NCI-H524 treated with DMSO at 0.1 percent for 48 hours (cell line): ENCODE measurements around the gene F2RL1.
"Not testable (repeated sequence)": the region's sequence is repeated elsewhere in the genome, so short reads cannot be mapped to it uniquely, and the experiment has no call there.

ENCODE experiments used
- DNase-seq: peaks from one replicate; lab custom pipeline; 2025; lab: John Stamatoyannopoulos, UW

F2RL1 gene, protein sequence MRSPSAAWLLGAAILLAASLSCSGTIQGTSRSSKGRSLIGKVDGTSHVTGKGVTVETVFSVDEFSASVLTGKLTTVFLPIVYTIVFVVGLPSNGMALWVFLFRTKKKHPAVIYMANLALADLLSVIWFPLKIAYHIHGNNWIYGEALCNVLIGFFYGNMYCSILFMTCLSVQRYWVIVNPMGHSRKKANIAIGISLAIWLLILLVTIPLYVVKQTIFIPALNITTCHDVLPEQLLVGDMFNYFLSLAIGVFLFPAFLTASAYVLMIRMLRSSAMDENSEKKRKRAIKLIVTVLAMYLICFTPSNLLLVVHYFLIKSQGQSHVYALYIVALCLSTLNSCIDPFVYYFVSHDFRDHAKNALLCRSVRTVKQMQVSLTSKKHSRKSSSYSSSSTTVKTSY

DNA sequence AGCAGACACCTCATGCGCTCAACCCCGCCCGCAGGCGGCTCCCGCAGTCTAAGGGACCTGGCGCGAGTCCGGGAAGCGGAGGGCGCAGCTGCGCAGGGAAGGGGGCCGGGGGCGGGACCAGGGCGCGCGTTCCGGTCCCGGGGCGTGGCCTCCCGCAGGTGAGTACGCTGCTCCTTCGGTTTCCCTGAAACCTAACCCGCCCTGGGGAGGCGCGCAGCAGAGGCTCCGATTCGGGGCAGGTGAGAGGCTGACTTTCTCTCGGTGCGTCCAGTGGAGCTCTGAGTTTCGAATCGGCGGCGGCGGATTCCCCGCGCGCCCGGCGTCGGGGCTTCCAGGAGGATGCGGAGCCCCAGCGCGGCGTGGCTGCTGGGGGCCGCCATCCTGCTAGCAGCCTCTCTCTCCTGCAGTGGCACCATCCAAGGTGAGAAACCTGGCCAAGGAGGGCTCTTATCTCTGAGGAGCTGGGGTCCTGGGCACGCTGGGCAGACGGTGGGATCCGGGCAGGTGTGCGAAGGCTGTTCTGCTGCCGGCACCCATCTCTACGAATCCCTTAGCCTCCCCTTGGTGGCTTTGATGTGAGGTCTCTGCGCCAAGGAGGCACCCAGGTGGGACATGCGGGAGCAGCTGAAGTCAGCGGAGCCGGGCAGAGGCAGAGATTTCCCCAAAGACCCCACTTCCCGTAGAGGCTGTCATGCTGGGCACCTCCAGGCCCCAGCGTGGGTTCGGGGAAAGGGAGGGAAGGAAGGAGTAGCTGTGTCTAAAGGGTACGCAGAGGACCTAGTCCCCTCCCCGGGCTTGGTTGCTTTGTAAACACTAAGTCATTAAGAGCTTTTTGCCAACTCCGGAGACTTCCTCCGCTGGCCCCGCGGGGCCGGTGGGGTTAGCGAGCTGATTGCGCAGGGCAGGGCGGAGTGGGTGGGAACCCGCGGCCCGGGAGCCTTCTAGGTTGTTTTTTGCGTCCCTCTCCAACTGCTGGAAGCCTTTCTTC lies at the start of gene F2RL1:
Gene F2RL1 (plus strand): TSS at position 187 of the 988 bp plus-strand sequence. CDS start 153 bp downstream, at position 340.
- DNase-seq: no peak

DNA sequence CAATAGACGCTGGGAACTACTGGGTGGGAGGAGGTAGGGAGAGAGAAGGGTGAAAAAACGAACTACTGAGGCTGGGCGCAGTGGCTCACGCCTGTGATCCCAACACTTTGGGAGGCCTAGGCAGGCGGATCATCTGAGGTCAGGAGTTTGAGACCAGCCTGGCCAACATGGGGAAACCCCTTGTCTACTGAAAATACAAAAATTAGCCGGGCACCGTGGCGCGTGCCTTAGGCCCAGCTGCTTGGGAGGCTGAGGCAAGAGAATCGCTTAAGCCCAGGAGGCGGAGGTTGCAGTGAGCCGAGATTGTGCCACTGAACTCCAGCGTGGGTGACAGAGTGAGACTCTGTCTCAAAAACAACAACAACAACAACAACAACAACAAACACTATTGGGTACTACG lies 47.8 kb upstream of the F2RL1 start:
- DNase-seq: not testable (repeated sequence)

- no peak for DNase-seq
These were observed 47.0 kb upstream of the F2RL1 start for GRCh38 chr5:76771705-76772405.

DNA sequence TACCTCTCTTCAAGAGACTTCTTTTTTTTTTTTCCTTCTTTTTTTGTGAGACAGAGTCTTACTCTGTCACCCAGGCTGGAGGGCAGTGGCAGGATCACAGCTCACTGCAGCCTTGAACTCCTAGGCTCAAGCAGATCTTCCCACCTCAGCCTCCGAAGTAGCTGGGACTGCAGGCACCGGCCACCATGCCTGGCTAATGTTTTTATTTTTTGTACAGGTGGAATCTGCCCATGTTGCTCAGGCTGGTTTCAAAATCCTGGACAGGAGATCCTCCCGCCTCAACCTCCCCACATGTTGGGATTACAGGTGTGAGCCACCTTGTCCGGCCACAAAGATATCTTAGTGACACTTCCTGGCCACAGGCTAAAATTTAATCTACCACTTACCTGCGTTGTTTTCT lies 42.9 kb upstream of the F2RL1 start:
- DNase-seq: no peak

DNA sequence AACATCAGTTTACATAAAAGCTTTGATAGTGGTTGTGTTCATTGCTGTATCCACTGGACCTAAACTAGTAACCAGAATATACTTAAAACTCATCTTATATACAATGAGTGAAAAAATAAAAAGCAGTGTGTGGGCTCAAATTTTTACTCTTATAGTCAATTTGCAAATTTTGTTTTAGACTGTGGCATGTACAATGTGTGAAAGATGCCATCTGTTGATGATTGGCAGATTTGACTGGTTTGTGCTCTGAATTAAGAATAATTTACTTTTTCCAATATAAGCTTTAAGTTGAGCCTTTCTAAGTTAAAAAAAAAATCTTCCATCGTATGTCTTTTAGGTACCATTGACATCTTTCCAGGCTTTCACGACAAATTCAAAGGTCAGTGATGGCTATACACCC lies 42.4 kb upstream of the F2RL1 start:
- DNase-seq: no peak

GRCh38 chr5:76780616-76781015 lies 38.2 kb upstream of the F2RL1 start:
- DNase-seq: not testable (repeated sequence)

GRCh38 chr5:76781775-76782174 lies 37.1 kb upstream of the F2RL1 start:
- DNase-seq: no peak

DNA sequence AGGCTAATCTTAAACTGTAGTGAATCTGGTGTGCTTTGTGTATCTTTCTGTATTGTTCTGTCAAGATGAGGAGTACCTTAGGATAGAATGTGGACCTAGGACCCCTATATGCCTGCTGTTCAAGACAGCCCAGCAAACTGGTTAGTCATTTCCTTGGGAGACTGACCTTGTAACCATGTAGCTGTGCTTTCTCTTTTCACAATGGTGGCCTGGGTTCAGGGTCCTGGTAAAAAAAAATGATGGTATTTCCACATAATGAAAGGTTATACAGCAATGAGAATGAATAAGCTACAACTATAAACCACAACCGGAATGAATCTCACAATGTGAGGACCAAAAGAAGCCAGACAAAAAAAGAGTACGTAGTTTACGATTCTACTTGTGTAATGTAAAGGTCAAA lies 36.4 kb upstream of the F2RL1 start:
- DNase-seq: no peak

DNA sequence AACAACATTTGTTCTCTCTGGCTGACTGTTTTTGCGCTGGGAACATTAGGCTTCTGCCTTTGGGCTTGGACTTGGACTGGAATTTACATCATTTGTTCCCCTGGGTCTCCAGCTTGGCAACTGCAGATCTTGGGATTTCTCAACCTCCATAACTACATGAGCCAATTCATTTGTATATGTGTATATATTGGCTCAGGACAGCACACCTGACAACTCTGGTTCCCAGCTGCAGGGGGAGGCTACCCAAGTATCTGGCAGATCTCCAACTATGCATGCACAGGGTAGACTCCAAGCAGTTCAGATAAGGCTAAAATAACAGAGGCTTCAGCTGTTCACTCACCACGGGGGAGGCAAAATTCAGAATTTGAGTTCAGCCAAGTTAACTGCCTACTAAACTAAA lies 31.6 kb upstream of the F2RL1 start:
- no peak for DNase-seq

- DNase-seq: no peak
These were observed 30.5 kb upstream of the F2RL1 start for GRCh38 chr5:76788362-76788761.

DNA sequence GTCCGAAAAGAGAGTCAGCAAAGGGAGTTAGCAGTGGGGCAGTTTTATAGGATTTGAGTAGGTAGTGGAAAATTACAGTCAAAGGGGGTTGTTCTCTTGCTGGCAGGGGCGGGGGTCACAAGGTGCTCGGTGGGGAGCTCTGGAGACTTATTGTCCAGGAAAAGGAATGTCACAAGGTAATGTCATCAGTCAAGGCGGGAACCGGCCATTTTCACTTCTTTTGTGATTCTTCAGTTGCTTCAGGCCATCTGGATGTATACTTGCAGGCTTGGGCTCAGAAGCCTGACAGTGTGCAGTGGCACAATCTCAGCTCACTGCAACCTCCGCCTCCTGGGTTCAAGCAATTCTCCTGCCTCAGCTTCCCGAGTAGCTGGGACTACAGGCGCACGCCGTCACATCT lies 29.6 kb upstream of the F2RL1 start:
- not testable (repeated sequence) for DNase-seq

DNA sequence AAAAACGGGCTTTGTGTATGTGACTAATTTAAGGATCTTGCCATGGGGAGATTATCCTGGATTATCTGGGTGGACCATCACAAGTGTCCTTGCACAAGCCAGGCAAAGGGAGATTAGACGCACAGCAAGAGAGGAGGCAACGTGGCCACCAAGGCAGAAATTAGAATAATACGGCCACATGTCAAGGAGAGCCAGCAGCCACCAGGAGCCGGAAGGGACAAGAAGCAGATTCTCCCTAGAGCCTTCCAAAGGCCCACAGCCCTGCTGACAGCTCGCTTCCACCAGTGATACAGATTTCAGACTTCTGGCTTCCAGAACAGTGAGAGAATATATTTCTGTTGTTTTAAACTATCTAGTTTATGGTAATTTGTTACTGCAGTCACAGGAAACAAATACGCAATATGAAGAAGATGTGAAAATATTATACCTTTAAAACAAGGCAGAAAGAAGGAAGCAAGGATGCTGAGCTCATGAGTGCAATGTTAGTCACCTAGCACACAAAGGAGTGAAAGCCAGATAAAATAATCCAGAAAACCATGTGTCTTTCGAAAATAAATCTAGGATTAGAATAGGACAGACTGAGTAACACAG lies 28.7 kb upstream of the F2RL1 start:
- no peak for DNase-seq

DNA sequence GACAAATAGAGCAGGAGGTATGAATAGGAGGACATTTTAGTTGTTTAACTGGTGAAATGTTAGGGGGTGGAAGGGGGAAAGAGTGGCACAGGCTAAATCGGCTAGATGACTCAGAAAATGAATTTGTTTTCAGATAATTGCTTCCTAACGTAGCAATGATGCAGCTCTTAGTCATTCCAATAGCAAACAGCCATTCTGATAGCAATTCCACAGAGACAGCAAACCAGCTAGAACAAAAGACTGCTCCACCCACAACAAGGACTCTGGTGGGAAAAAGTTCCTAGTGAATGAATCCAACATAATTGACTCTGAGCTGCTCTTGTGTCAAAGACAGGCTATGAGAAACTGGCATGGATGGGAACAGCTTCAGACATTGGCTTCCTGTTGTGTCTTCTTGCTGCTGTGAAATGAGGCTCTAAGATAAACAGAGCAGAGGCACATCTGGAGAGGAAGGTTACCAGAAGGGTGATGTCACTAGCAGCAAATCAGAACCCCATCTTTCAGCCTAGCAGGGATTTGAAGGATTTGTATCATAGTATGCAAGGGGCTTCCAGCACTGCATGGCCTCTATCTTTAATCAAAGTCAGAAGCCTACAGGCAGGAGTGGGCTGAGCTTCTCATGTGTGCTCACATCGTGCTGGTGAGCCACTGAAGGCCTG lies 28.1 kb upstream of the F2RL1 start:
- no peak for DNase-seq

GRCh38 chr5:76791461-76791860 lies 27.4 kb upstream of the F2RL1 start:
- no peak for DNase-seq

DNA sequence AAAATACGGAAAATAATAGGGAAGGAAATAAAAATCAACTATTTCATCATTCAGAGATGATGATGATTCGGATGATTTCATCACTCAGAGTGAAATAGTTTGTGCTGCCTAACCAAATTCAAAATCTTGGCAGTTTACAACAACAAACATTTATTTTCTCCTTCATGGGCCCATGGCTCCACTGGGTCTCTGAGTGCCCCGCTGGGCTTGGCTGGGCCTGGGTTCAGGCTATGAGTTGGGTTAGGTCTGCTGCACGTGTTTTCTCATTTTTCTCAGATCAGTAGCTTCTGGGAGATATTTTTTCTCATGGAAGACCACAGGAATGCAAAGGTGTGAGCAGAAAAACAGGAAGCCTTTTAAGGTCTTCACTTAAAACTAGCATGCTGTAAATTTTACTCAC lies 24.0 kb upstream of the F2RL1 start:
- no peak for DNase-seq

- no peak for DNase-seq
These were observed 19.2 kb upstream of the F2RL1 start for GRCh38 chr5:76799588-76799987.

- no peak for DNase-seq
These were observed 18.3 kb upstream of the F2RL1 start for GRCh38 chr5:76800579-76800978.

GRCh38 chr5:76801159-76801802 lies 17.5 kb upstream of the F2RL1 start:
- DNase-seq: no peak

- no peak for DNase-seq
These were observed 17.0 kb upstream of the F2RL1 start for GRCh38 chr5:76801803-76802195.

- no peak for DNase-seq
These were observed 14.6 kb upstream of the F2RL1 start for GRCh38 chr5:76804266-76804665.
